ENCODE data around the gene RD3L. TPM values are rescaled to one million over a fixed set of nuclear protein-coding genes. Genes with fewer than 3 reads are reported as not detected.

RD3L gene
- total and polyA plus RNA-seq, 9 of the 15 experiments (the other 6 are each of a cell fraction or from before 2014, with no cell fraction given) = 0.14 TPM; not detected in 8

GRCh38 chr14:103923863-103924262, 18.5 kb downstream of the RD3L start (continued):
- TF ChIP-seq, protein P1, sequence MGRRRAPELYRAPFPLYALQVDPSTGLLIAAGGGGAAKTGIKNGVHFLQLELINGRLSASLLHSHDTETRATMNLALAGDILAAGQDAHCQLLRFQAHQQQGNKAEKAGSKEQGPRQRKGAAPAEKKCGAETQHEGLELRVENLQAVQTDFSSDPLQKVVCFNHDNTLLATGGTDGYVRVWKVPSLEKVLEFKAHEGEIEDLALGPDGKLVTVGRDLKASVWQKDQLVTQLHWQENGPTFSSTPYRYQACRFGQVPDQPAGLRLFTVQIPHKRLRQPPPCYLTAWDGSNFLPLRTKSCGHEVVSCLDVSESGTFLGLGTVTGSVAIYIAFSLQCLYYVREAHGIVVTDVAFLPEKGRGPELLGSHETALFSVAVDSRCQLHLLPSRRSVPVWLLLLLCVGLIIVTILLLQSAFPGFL (CRISPR knock-in tag; IDR thresholded peaks at IDR 0.05) = no peak
- TF ChIP-seq RBM25 (IDR thresholded peaks at IDR 0.05; ENCODE audit: low read depth, low read length, severe bottlenecking) (no peak), STAT5A (IDR thresholded peaks at IDR 0.05; ENCODE audit: borderline replicate concordance, low read length) (no peak), POLR2AphosphoS2 (IDR thresholded peaks at IDR 0.05; ENCODE audit: low read length) (no peak), ETS1 (conservative IDR thresholded peaks at IDR 0.05; ENCODE audit: control insufficient read depth, low read depth, low read length) (no peak), SUPT5H (IDR thresholded peaks at IDR 0.05) (no peak), SIN3B (IDR thresholded peaks at IDR 0.05; ENCODE audit: low read depth) (no peak), ZNF445 (CRISPR knock-in tag; IDR thresholded peaks at IDR 0.05; ENCODE audit: low read depth) (no peak), ETV6 (IDR thresholded peaks at IDR 0.05; ENCODE audit: borderline replicate concordance in 1 of 2, low read depth in 2 of 2, low read length in 1 of 2) (no peak), ETV6 (CRISPR knock-in tag; IDR thresholded peaks at IDR 0.05; ENCODE audit: borderline replicate concordance) (no peak), NCOA4 (IDR thresholded peaks at IDR 0.05; ENCODE audit: partially characterized antibody) (no peak), MBD2 (IDR thresholded peaks at IDR 0.05; ENCODE audit: borderline replicate concordance, low read depth) (no peak), BCOR (IDR thresholded peaks at IDR 0.05) (no peak), FUS (optimal IDR thresholded peaks at IDR 0.05; ENCODE audit: low read depth, low read length) (no peak), ZNF586 (CRISPR knock-in tag; conservative IDR thresholded peaks at IDR 0.05) (no peak)
- TF ChIP-seq, protein P2, sequence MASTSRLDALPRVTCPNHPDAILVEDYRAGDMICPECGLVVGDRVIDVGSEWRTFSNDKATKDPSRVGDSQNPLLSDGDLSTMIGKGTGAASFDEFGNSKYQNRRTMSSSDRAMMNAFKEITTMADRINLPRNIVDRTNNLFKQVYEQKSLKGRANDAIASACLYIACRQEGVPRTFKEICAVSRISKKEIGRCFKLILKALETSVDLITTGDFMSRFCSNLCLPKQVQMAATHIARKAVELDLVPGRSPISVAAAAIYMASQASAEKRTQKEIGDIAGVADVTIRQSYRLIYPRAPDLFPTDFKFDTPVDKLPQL (IDR thresholded peaks at IDR 0.05; ENCODE audit: extremely low read depth, insufficient read length) = no peak
- TF ChIP-seq, protein P3, sequence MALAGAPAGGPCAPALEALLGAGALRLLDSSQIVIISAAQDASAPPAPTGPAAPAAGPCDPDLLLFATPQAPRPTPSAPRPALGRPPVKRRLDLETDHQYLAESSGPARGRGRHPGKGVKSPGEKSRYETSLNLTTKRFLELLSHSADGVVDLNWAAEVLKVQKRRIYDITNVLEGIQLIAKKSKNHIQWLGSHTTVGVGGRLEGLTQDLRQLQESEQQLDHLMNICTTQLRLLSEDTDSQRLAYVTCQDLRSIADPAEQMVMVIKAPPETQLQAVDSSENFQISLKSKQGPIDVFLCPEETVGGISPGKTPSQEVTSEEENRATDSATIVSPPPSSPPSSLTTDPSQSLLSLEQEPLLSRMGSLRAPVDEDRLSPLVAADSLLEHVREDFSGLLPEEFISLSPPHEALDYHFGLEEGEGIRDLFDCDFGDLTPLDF (CRISPR knock-in tag; IDR thresholded peaks at IDR 0.05) = no peak
- TF ChIP-seq, protein P4, sequence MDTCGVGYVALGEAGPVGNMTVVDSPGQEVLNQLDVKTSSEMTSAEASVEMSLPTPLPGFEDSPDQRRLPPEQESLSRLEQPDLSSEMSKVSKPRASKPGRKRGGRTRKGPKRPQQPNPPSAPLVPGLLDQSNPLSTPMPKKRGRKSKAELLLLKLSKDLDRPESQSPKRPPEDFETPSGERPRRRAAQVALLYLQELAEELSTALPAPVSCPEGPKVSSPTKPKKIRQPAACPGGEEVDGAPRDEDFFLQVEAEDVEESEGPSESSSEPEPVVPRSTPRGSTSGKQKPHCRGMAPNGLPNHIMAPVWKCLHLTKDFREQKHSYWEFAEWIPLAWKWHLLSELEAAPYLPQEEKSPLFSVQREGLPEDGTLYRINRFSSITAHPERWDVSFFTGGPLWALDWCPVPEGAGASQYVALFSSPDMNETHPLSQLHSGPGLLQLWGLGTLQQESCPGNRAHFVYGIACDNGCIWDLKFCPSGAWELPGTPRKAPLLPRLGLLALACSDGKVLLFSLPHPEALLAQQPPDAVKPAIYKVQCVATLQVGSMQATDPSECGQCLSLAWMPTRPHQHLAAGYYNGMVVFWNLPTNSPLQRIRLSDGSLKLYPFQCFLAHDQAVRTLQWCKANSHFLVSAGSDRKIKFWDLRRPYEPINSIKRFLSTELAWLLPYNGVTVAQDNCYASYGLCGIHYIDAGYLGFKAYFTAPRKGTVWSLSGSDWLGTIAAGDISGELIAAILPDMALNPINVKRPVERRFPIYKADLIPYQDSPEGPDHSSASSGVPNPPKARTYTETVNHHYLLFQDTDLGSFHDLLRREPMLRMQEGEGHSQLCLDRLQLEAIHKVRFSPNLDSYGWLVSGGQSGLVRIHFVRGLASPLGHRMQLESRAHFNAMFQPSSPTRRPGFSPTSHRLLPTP (IDR thresholded peaks at IDR 0.05; ENCODE audit: borderline replicate concordance, extremely low read depth, insufficient read length) = no peak
- TF ChIP-seq, protein P5, sequence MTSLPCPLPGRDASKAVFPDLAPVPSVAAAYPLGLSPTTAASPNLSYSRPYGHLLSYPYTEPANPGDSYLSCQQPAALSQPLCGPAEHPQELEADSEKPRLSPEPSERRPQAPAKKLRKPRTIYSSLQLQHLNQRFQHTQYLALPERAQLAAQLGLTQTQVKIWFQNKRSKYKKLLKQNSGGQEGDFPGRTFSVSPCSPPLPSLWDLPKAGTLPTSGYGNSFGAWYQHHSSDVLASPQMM (CRISPR knock-in tag; IDR thresholded peaks at IDR 0.05) = no peak
